ENCODE results near the gene MON1B.
"Not testable (repeated sequence)": the region's sequence is repeated elsewhere in the genome, so short reads cannot be mapped to it uniquely, and the experiment has no call there.

The MON1B gene

GRCh38 chr16:77190478-77191258, at the start of gene MON1B:
MON1B (plus strand) TSS chr16:77191190; CDS start chr16:77191486, 296 bp downstream.
- peak; percentile 96 for DNase-seq

GRCh38 chr16:77143364-77143763, 47.6 kb upstream of the MON1B start:
- DNase-seq: no peak

GRCh38 chr16:77148121-77148520, 42.9 kb upstream of the MON1B start:
- no peak for DNase-seq

- DNase-seq: no peak
These were observed 33.5 kb upstream of the MON1B start for GRCh38 chr16:77157346-77158058.

GRCh38 chr16:77158293-77158692, 32.7 kb upstream of the MON1B start:
- no peak for DNase-seq

- DNase-seq: no peak
These were observed 26.0 kb upstream of the MON1B start for GRCh38 chr16:77165006-77165405.

GRCh38 chr16:77165536-77166236, 25.3 kb upstream of the MON1B start:
- not testable (repeated sequence) for DNase-seq

GRCh38 chr16:77166726-77167125, 24.3 kb upstream of the MON1B start:
- DNase-seq: no peak

- DNase-seq: no peak
These were observed 22.1 kb upstream of the MON1B start for GRCh38 chr16:77168901-77169300.

- peak; percentile 38 for DNase-seq
These were observed 21.2 kb upstream of the MON1B start for GRCh38 chr16:77169650-77170236.

- DNase-seq: no peak
These were observed 20.2 kb upstream of the MON1B start for GRCh38 chr16:77170805-77171204.

- DNase-seq: peak; percentile 57
These were observed 19.0 kb upstream of the MON1B start for GRCh38 chr16:77171745-77172635.

- no peak for DNase-seq
These were observed 18.0 kb upstream of the MON1B start for GRCh38 chr16:77172951-77173350.

GRCh38 chr16:77183137-77183536, 7.9 kb upstream of the MON1B start:
- no peak for DNase-seq

GRCh38 chr16:77186298-77186697, 4.7 kb upstream of the MON1B start:
- not testable (repeated sequence) for DNase-seq

- no peak for DNase-seq
These were observed 856 bp upstream of the MON1B start for GRCh38 chr16:77190190-77190477.

- DNase-seq: no peak
These were observed 424 bp downstream of the MON1B start for GRCh38 chr16:77191259-77191969.

- DNase-seq: no peak
These were observed 2.4 kb downstream of the MON1B start for GRCh38 chr16:77193377-77193776.

- DNase-seq: no peak
These were observed 3.6 kb downstream of the MON1B start for GRCh38 chr16:77194295-77195231.

- no peak for DNase-seq
These were observed 4.4 kb downstream of the MON1B start for GRCh38 chr16:77195411-77195810.

- no peak for DNase-seq
These were observed 6.8 kb downstream of the MON1B start for GRCh38 chr16:77197747-77198146.

All from CD4-positive, alpha-beta T cell treated with Interleukin-12 subunit alpha and Interleukin-12 subunit beta, for 1 hour (primary cell).